C4-2B (cell line): ENCODE data around the gene ZNF326.

ENCODE experiments used
- ZFX ChIP-seq: fragments of 450-650 bp; IDR thresholded peaks from 2 replicates; pipeline ENCODE4 v1.6.1; 2017
- TF ChIP-seq, protein P1 (sequence below): fragments of 450-650 bp; conservative IDR thresholded peaks from 2 replicates; pipeline ENCODE4 v1.5.1; 2017; ENCODE audit warnings: mild to moderate bottlenecking

DNA sequence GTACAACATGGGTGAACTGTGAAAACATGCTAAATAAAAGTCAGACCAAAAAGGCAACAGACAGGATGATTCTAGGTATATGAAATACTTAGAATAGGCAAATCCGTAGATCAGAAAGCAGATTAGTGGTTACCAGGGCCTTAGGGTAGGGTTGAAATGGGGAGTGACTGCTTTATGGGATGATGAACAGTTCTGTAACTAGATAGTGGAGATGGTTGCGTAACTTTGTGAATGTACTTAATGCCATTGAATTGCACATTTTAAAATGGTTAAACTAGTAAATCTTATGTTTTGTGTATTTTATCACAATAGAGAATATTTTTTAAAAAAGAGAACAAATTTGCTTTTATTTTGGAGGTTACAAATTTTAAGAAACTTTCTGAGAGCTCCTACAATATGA is 17.4 kb downstream of the ZNF326 start:
- TF ChIP-seq, protein P1, sequence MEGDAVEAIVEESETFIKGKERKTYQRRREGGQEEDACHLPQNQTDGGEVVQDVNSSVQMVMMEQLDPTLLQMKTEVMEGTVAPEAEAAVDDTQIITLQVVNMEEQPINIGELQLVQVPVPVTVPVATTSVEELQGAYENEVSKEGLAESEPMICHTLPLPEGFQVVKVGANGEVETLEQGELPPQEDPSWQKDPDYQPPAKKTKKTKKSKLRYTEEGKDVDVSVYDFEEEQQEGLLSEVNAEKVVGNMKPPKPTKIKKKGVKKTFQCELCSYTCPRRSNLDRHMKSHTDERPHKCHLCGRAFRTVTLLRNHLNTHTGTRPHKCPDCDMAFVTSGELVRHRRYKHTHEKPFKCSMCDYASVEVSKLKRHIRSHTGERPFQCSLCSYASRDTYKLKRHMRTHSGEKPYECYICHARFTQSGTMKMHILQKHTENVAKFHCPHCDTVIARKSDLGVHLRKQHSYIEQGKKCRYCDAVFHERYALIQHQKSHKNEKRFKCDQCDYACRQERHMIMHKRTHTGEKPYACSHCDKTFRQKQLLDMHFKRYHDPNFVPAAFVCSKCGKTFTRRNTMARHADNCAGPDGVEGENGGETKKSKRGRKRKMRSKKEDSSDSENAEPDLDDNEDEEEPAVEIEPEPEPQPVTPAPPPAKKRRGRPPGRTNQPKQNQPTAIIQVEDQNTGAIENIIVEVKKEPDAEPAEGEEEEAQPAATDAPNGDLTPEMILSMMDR, result no peak
- no peak for TF ChIP-seq ZFX
